AML-193 (cell line): Measurements from ENCODE around the gene FNIP2.
A peak's percentile ranks its signal among the peaks of the same experiment; 100 is the strongest.
"Not testable (repeated sequence)": the region's sequence is repeated elsewhere in the genome, so short reads cannot be mapped to it uniquely, and the experiment has no call there.

Source experiments
- DNase-seq, 2 experiments: peaks; one replicate each; lab custom pipeline; 2025; lab: John Stamatoyannopoulos, UW

FNIP2 gene

GRCh38 chr4:158768555-158769174 is at the start of gene FNIP2:
Gene FNIP2, plus strand, starts transcription at chr4:158769026. Its CDS starts 187 bp downstream, at chr4:158769213.
- peak; percentile 35 to 60 for DNase-seq

GRCh38 chr4:158721680-158722079 is 47.1 kb upstream of the FNIP2 start:
- DNase-seq: no peak

- no peak for DNase-seq
Observed at GRCh38 chr4:158722291-158722916, 46.4 kb upstream of the FNIP2 start.

GRCh38 chr4:158722917-158723793 is 45.7 kb upstream of the FNIP2 start, which contains the start of gene PPID:
Gene PPID, minus strand, starts transcription at chr4:158723396. Its CDS starts 108 bp downstream, at chr4:158723288.
- DNase-seq: peak; percentile 71 to 74

- DNase-seq: no peak
Observed at GRCh38 chr4:158724637-158725036, 44.2 kb upstream of the FNIP2 start.

GRCh38 chr4:158726633-158727032 is 42.2 kb upstream of the FNIP2 start:
- DNase-seq: no peak

- DNase-seq: no peak
Observed at GRCh38 chr4:158728236-158728635, 40.6 kb upstream of the FNIP2 start.

- DNase-seq: peak; percentile 51 to 71
Observed at GRCh38 chr4:158729716-158730559, 38.9 kb upstream of the FNIP2 start.

- no peak for DNase-seq
Observed at GRCh38 chr4:158738866-158739265, 30.0 kb upstream of the FNIP2 start.

GRCh38 chr4:158739600-158739999 is 29.2 kb upstream of the FNIP2 start:
- no peak for DNase-seq

GRCh38 chr4:158741326-158742021 is 27.4 kb upstream of the FNIP2 start:
- DNase-seq: no peak

GRCh38 chr4:158746537-158746936 is 22.3 kb upstream of the FNIP2 start:
- DNase-seq: not testable (repeated sequence)

GRCh38 chr4:158750379-158750778 is 18.4 kb upstream of the FNIP2 start:
- no peak for DNase-seq

GRCh38 chr4:158754385-158755180 is 14.2 kb upstream of the FNIP2 start:
- DNase-seq: no peak

- not testable (repeated sequence) for DNase-seq
Observed at GRCh38 chr4:158755819-158756218, 13.0 kb upstream of the FNIP2 start.

GRCh38 chr4:158756588-158756987 is 12.2 kb upstream of the FNIP2 start:
- DNase-seq: no peak

GRCh38 chr4:158758142-158758541 is 10.7 kb upstream of the FNIP2 start:
- DNase-seq: no peak

GRCh38 chr4:158758703-158759102 is 10.1 kb upstream of the FNIP2 start:
- DNase-seq: no peak

GRCh38 chr4:158759539-158759938 is 9.3 kb upstream of the FNIP2 start:
- DNase-seq: not testable (repeated sequence)

- no peak for DNase-seq
Observed at GRCh38 chr4:158760866-158761265, 8.0 kb upstream of the FNIP2 start.
